HEK293T (cell line): Measurements from ENCODE around the gene CNTN6.

ENCODE experiments used
- ARNT ChIP-seq: fragments of 450-650 bp; IDR thresholded peaks from 2 replicates; pipeline ENCODE4 v1.6.1; 2017; ENCODE audit warnings: mild to moderate bottlenecking
- FOXK2 ChIP-seq: fragments of 450-650 bp; IDR thresholded peaks from 2 replicates; pipeline ENCODE4 v1.6.1; 2016; ENCODE audit warnings: mild to moderate bottlenecking
- FOXM1 ChIP-seq: fragments of 450-650 bp; IDR thresholded peaks from 2 replicates; pipeline ENCODE4 v1.6.1; 2017; ENCODE audit warnings: mild to moderate bottlenecking, borderline replicate concordance
- HDGF ChIP-seq: fragments of 450-650 bp; IDR thresholded peaks from 2 replicates; pipeline ENCODE4 v1.6.1; 2017; ENCODE audit warnings: antibody characterized with exemption, borderline replicate concordance
- L3MBTL2 ChIP-seq: fragments of 450-650 bp; conservative IDR thresholded peaks from 2 replicates; pipeline ENCODE4 v1.6.1; 2016; ENCODE audit warnings: mild to moderate bottlenecking
- LEF1 ChIP-seq: fragments of 450-650 bp; IDR thresholded peaks from 2 replicates; pipeline ENCODE4 v1.6.1; 2017; ENCODE audit warnings: mild to moderate bottlenecking, borderline replicate concordance
- NFRKB ChIP-seq: fragments of 450-650 bp; IDR thresholded peaks from 2 replicates; pipeline ENCODE4 v1.6.1; 2016; ENCODE audit warnings: mild to moderate bottlenecking, moderate library complexity
- PKNOX1 ChIP-seq: fragments of 450-650 bp; IDR thresholded peaks from 2 replicates; pipeline ENCODE4 v1.6.1; 2016
- SP1 ChIP-seq: fragments of 450-650 bp; IDR thresholded peaks from 2 replicates; pipeline ENCODE4 v1.6.1; 2017
- SUZ12 ChIP-seq: fragments of 450-650 bp; IDR thresholded peaks from 2 replicates; pipeline ENCODE4 v1.6.1; 2016; ENCODE audit warnings: mild to moderate bottlenecking
- ZNF384 ChIP-seq: fragments of 450-650 bp; IDR thresholded peaks from 2 replicates; pipeline ENCODE4 v1.6.1; 2016

- no peak for TF ChIP-seq FOXM1
- TF ChIP-seq SP1: no peak
- no peak for TF ChIP-seq FOXK2
- no peak for TF ChIP-seq NFRKB
- no peak for TF ChIP-seq PKNOX1
- no peak for TF ChIP-seq ARNT
- no peak for TF ChIP-seq ZNF384
- no peak for TF ChIP-seq LEF1
- no peak for TF ChIP-seq HDGF
- TF ChIP-seq SUZ12: no peak
- TF ChIP-seq L3MBTL2: no peak
Observed at GRCh38 chr3:1164101-1164500, 71.3 kb downstream of the CNTN6 start.
